HG03571 (cell line): ENCODE measurements around the gene PTPN18.
A peak's percentile ranks its signal among the peaks of the same experiment; 100 is the strongest.

ENCODE experiments used
- ATAC-seq: cut with Tn5 transposase; IDR thresholded peaks from one replicate; pipeline ENCODE4 v1.9.1; 2021; ENCODE audit not compliant: unreplicated experiment

The PTPN18 gene

GRCh38 chr2:130363479-130363878 is 7.6 kb downstream of the PTPN18 start:
- no peak for ATAC-seq

GRCh38 chr2:130365075-130365474 is 9.2 kb downstream of the PTPN18 start:
- no peak for ATAC-seq

GRCh38 chr2:130365963-130366362 is 10.1 kb downstream of the PTPN18 start:
- ATAC-seq = no peak

- no peak for ATAC-seq
Measured at GRCh38 chr2:130366720-130367119, 10.9 kb downstream of the PTPN18 start.

GRCh38 chr2:130368786-130369185 is 12.9 kb downstream of the PTPN18 start:
- ATAC-seq = no peak

- ATAC-seq = no peak
Measured at GRCh38 chr2:130369311-130369964, 13.6 kb downstream of the PTPN18 start.

GRCh38 chr2:130369965-130370341 is 14.1 kb downstream of the PTPN18 start:
- ATAC-seq = no peak

- no peak for ATAC-seq
Measured at GRCh38 chr2:130370490-130370889, 14.6 kb downstream of the PTPN18 start.

GRCh38 chr2:130371723-130372054 is 15.8 kb downstream of the PTPN18 start:
- peak; percentile 30 for ATAC-seq

GRCh38 chr2:130372055-130372832 is 16.4 kb downstream of the PTPN18 start:
- ATAC-seq = peak; percentile 66

- no peak for ATAC-seq
Measured at GRCh38 chr2:130372833-130373807, 17.3 kb downstream of the PTPN18 start.

GRCh38 chr2:130373808-130374365 is 18.0 kb downstream of the PTPN18 start:
- no peak for ATAC-seq

GRCh38 chr2:130374587-130375290 is 18.9 kb downstream of the PTPN18 start:
- ATAC-seq = no peak

GRCh38 chr2:130375291-130376266 is 19.7 kb downstream of the PTPN18 start:
- ATAC-seq = no peak

GRCh38 chr2:130376433-130377293 is 20.8 kb downstream of the PTPN18 start:
- peak; percentile 47 for ATAC-seq

GRCh38 chr2:130377491-130377890 is 21.6 kb downstream of the PTPN18 start:
- ATAC-seq = no peak

GRCh38 chr2:130378206-130378897 is 22.5 kb downstream of the PTPN18 start:
- ATAC-seq = no peak

- no peak for ATAC-seq
Measured at GRCh38 chr2:130378898-130379214, 23.0 kb downstream of the PTPN18 start.
